K562 (cell line): ENCODE data around the gene SCGB1A1. TPM values are rescaled to one million over a fixed set of nuclear protein-coding genes. Genes with fewer than 3 reads are reported as not detected.

Source experiments
- CCAR2 ChIP-seq: fragments of 200-400 bp; formaldehyde crosslinking; IDR thresholded peaks from 2 replicates; pipeline ENCODE4 v1.6.1; 2017; ENCODE audit warnings: mild to moderate bottlenecking, low read depth, low read length
- CXXC5 ChIP-seq: fragments of 250-450 bp; sonication (Bioruptor Pico); IDR thresholded peaks from 2 replicates; pipeline ENCODE4 v1.8.0; 2022; ENCODE audit warnings: inconsistent platforms, mild to moderate bottlenecking, moderate library complexity
- EWSR1 ChIP-seq: fragments of 450-650 bp; IDR thresholded peaks from 2 replicates; pipeline ENCODE4 v1.6.1; 2018; ENCODE audit warnings: borderline replicate concordance, mild to moderate bottlenecking, low read depth, moderate library complexity; ENCODE audit not compliant: partially characterized antibody
- HDAC1 ChIP-seq, 2 experiments: fragments of 450-650 bp; IDR thresholded peaks; 2 replicates each; pipeline ENCODE4 v1.6.1; 2016 to 2017; ENCODE audit warnings: inconsistent platforms in 1 of 2, mild to moderate bottlenecking in 1 of 2, moderate library complexity in 1 of 2
- HMBOX1 ChIP-seq: sonication (generic); IDR thresholded peaks from 2 replicates; pipeline ENCODE4 v1.6.1; 2016
- ILF3 ChIP-seq: fragments of 450-650 bp; IDR thresholded peaks from 2 replicates; pipeline ENCODE4 v1.6.1; 2018; ENCODE audit warnings: antibody characterized with exemption, mild to moderate bottlenecking, moderate library complexity, borderline replicate concordance
- IRF2 ChIP-seq: sonication (generic); formaldehyde crosslinking; IDR thresholded peaks from 2 replicates; pipeline ENCODE4 v1.8.1; 2022; ENCODE audit warnings: mild to moderate bottlenecking, missing genetic modification reagents
- MAZ ChIP-seq, 2 experiments: fragments of 450-650 bp in 1 of 2; sonication (generic) in 1 of 2; formaldehyde crosslinking; IDR thresholded peaks in 1 of 2; conservative IDR thresholded peaks in 1 of 2; 2 replicates each; pipeline versions ENCODE4 v1.4.0 to v1.5.0; 2020; ENCODE audit warnings: mild to moderate bottlenecking in 1 of 2, missing genetic modification reagents in 1 of 2
- NCOA1 ChIP-seq: fragments of 450-650 bp; IDR thresholded peaks from 2 replicates; pipeline ENCODE4 v1.6.1; 2016; ENCODE audit warnings: low read depth
- PATZ1 ChIP-seq: fragments of 250-450 bp; sonication (Bioruptor Pico); IDR thresholded peaks from 2 replicates; pipeline ENCODE4 v1.5.0; 2020; ENCODE audit warnings: mild to moderate bottlenecking, borderline replicate concordance
- SMARCE1 ChIP-seq: fragments of 450-650 bp; IDR thresholded peaks from 2 replicates; pipeline ENCODE4 v1.7.1; 2016; ENCODE audit warnings: mild to moderate bottlenecking
- THRAP3 ChIP-seq: fragments of 450-650 bp; IDR thresholded peaks from 2 replicates; pipeline ENCODE4 v1.6.1; 2016; ENCODE audit warnings: mild to moderate bottlenecking, inconsistent platforms, borderline replicate concordance
- XRCC3 ChIP-seq: fragments of 450-650 bp; IDR thresholded peaks from 2 replicates; pipeline ENCODE4 v1.6.1; 2017; ENCODE audit warnings: mild to moderate bottlenecking, moderate library complexity
- XRCC5 ChIP-seq: fragments of 200-400 bp; formaldehyde crosslinking; IDR thresholded peaks from 2 replicates; pipeline ENCODE4 v1.6.1; 2017; ENCODE audit warnings: low read depth, mild to moderate bottlenecking, low read length
- ZHX1 ChIP-seq: fragments of 150-350 bp; conservative IDR thresholded peaks from 2 replicates; pipeline ENCODE4 v1.6.1; 2014; ENCODE audit warnings: low read length
- ZNF140 ChIP-seq: fragments of 250-450 bp; sonication (Bioruptor Pico); IDR thresholded peaks from 2 replicates; pipeline ENCODE4 v1.8.0; 2021; ENCODE audit warnings: moderate library complexity, mild to moderate bottlenecking, inconsistent platforms
- ZNF444 ChIP-seq: fragments of 250-450 bp; sonication (Bioruptor Pico); IDR thresholded peaks from 2 replicates; pipeline ENCODE4 v1.4.0; 2020; ENCODE audit warnings: mild to moderate bottlenecking, moderate library complexity
- ZNF512 ChIP-seq: IDR thresholded peaks from 2 replicates; pipeline ENCODE4 v1.6.1; 2016; ENCODE audit warnings: missing genetic modification characterization, missing compliant biosample characterization
- ZNF583 ChIP-seq: fragments of 250-450 bp; sonication (Bioruptor Pico); IDR thresholded peaks from 2 replicates; pipeline ENCODE4 v1.4.0; 2020
- ZNF644 ChIP-seq: fragments of 200-800 bp; sonication (Bioruptor generic); IDR thresholded peaks from 2 replicates; pipeline ENCODE4 v1.6.1; 2016; ENCODE audit warnings: low read depth, missing genetic modification characterization, missing compliant biosample characterization
- ZNF79 ChIP-seq: fragments of 250-450 bp; sonication (Bioruptor Pico); IDR thresholded peaks from 2 replicates; pipeline ENCODE4 v1.4.0; 2020; ENCODE audit warnings: low read depth, mild to moderate bottlenecking, moderate library complexity
- polyA plus RNA-seq, 8 experiments: library from polyadenylated mRNA; depleted of rRNA in 4 of 8; stranded (reverse) in 5 of 8; unstranded in 3 of 8; fragments of >200 nt; fragmentation: Nextera tagmentation in 2 of 8; fragmentation: Illumina TruSeq in 1 of 8; extraction: Ambion mirVana in 2 of 8; extraction: Trizol in 1 of 8; gene quantifications; 2 replicates each; pipeline versions ENCODE4 v1.2.1 to v1.2.3, GENCODE V29; 2011 to 2014; ENCODE audit warnings: inconsistent platforms in 1 of 8, missing spikeins in 1 of 8
- total RNA-seq, 7 experiments: library from RNA; depleted of rRNA in 6 of 7; stranded (reverse); fragments of >200 nt in 6 of 7; fragmentation: Illumina TruSeq in 2 of 7; extraction: Trizol in 2 of 7; gene quantifications; 2 replicates each; pipeline versions ENCODE4 v1.2.1 to v1.2.3, GENCODE V29; 2011 to 2021; ENCODE audit warnings: low replicate concordance in 1 of 7

The SCGB1A1 gene
- total and polyA plus RNA-seq, 9 of the 15 experiments (the other 6 are each of a cell fraction or from before 2014, with no cell fraction given) = 0.55 TPM; not detected in 8

GRCh38 chr11:62428871-62429560 lies 10.2 kb downstream of the SCGB1A1 start (continued):
- no peak for TF ChIP-seq ZHX1
- no peak for TF ChIP-seq SMARCE1
- peak; percentile 69; the same call in 1 of the 2 replicates for TF ChIP-seq ZNF444 (CRISPR knock-in tag)
- no peak for TF ChIP-seq ZNF512 (tag)
- no peak for TF ChIP-seq HDAC1 (IDR thresholded peaks at IDR 0.05)
- TF ChIP-seq IRF2 = no peak
- TF ChIP-seq MAZ (CRISPR knock-in tag; conservative IDR thresholded peaks at IDR 0.05 in 1 of 2, IDR thresholded peaks at IDR 0.05 in 1 of 2) = no peak
- peak; percentile 45; the same call in 1 of the 2 replicates for TF ChIP-seq ZNF644 (tag)
- no peak for TF ChIP-seq XRCC5
- TF ChIP-seq CXXC5 (CRISPR knock-in tag) = no peak
- TF ChIP-seq ZNF583 (CRISPR knock-in tag) = peak; percentile 81; the same call in 1 of the 2 replicates
- no peak for TF ChIP-seq CCAR2
- TF ChIP-seq PATZ1 = peak; percentile 66; the same call in 1 of the 2 replicates
- TF ChIP-seq EWSR1 = no peak
- TF ChIP-seq ILF3 = no peak
- no peak for TF ChIP-seq ZNF140 (CRISPR knock-in tag)
- TF ChIP-seq THRAP3 = no peak
- TF ChIP-seq NCOA1 = no peak
- peak; percentile 23; the same call in 1 of the 2 replicates for TF ChIP-seq HMBOX1
- peak; percentile 82 for TF ChIP-seq ZNF79
- TF ChIP-seq XRCC3 = no peak
